ENCODE results near the gene TAL1.

Gene TAL1

GRCh38 chr1:47181955-47182675, 49.9 kb downstream of the TAL1 start:
- H3K36me3 ChIP-seq (ENCODE audit: control insufficient read depth in 2 of 2, insufficient read depth in 2 of 2, low read length in 2 of 2): no peaks in the 10 kb centered on the region
- peaks cover 8 to 13% of the 10 kb centered on the region in 2 donors for H3K4me1 ChIP-seq (ENCODE audit: control insufficient read depth in 2 of 2, insufficient read depth in 2 of 2, low read length in 2 of 2)
- H3K4me3 ChIP-seq (ENCODE audit: low read length in 2 of 2): no peak overlapping the region
- no peaks in the 10 kb centered on the region for H3K9me3 ChIP-seq (ENCODE audit: control insufficient read depth in 2 of 2, low read length in 2 of 2)
- H3K9ac ChIP-seq (ENCODE audit: low read depth in 1 of 2, low read length in 2 of 2): no peak overlapping the region
- no peak overlapping the region for H3K27ac ChIP-seq (ENCODE audit: low read depth in 2 of 2, low read length in 2 of 2)
- H3K27me3 ChIP-seq (ENCODE audit: control insufficient read depth in 2 of 2, insufficient read depth in 2 of 2, low read length in 2 of 2): no peaks in the 10 kb centered on the region

- Histone ChIP-seq H3K9ac (ENCODE audit: low read depth in 1 of 2, low read length in 2 of 2) (no peak overlapping the region), H3K9me3 (ENCODE audit: control insufficient read depth in 2 of 2, low read length in 2 of 2) (no peaks in the 10 kb centered on the region), H3K4me3 (ENCODE audit: low read length in 2 of 2) (no peak overlapping the region), H3K36me3 (ENCODE audit: control insufficient read depth in 2 of 2, insufficient read depth in 2 of 2, low read length in 2 of 2) (no peaks in the 10 kb centered on the region), H3K27me3 (ENCODE audit: control insufficient read depth in 2 of 2, insufficient read depth in 2 of 2, low read length in 2 of 2) (no peaks in the 10 kb centered on the region), H3K4me1 (ENCODE audit: control insufficient read depth in 2 of 2, insufficient read depth in 2 of 2, low read length in 2 of 2) (peaks cover 8 to 13% of the 10 kb centered on the region in 2 donors), H3K27ac (ENCODE audit: low read depth in 2 of 2, low read length in 2 of 2) (no peak overlapping the region)
Measured at GRCh38 chr1:47181095-47181954, 50.7 kb downstream of the TAL1 start.

GRCh38 chr1:47180603-47181094, 51.4 kb downstream of the TAL1 start:
- Histone ChIP-seq H3K9ac (ENCODE audit: low read depth in 1 of 2, low read length in 2 of 2) (no peak overlapping the region), H3K27me3 (ENCODE audit: control insufficient read depth in 2 of 2, insufficient read depth in 2 of 2, low read length in 2 of 2) (no peaks in the 10 kb centered on the region), H3K4me1 (ENCODE audit: control insufficient read depth in 2 of 2, insufficient read depth in 2 of 2, low read length in 2 of 2) (peaks cover 8 to 13% of the 10 kb centered on the region in 2 donors), H3K27ac (ENCODE audit: low read depth in 2 of 2, low read length in 2 of 2) (no peak overlapping the region), H3K9me3 (ENCODE audit: control insufficient read depth in 2 of 2, low read length in 2 of 2) (no peaks in the 10 kb centered on the region), H3K4me3 (ENCODE audit: low read length in 2 of 2) (no peak overlapping the region), H3K36me3 (ENCODE audit: control insufficient read depth in 2 of 2, insufficient read depth in 2 of 2, low read length in 2 of 2) (no peaks in the 10 kb centered on the region)

- peak overlapping the region in 1 of 2 donors; percentile 78 for H3K4me3 ChIP-seq (ENCODE audit: low read length in 2 of 2)
- no peaks in the 10 kb centered on the region for H3K9me3 ChIP-seq (ENCODE audit: control insufficient read depth in 2 of 2, low read length in 2 of 2)
- H3K27me3 ChIP-seq (ENCODE audit: control insufficient read depth in 2 of 2, insufficient read depth in 2 of 2, low read length in 2 of 2): no peaks in the 10 kb centered on the region
- H3K4me1 ChIP-seq (ENCODE audit: control insufficient read depth in 2 of 2, insufficient read depth in 2 of 2, low read length in 2 of 2): peaks cover 8 to 13% of the 10 kb centered on the region in 2 donors
- H3K36me3 ChIP-seq (ENCODE audit: control insufficient read depth in 2 of 2, insufficient read depth in 2 of 2, low read length in 2 of 2): no peaks in the 10 kb centered on the region
- H3K9ac ChIP-seq (ENCODE audit: low read depth in 1 of 2, low read length in 2 of 2): no peak overlapping the region
- peak overlapping the region; percentile 74 to 77 for H3K27ac ChIP-seq (ENCODE audit: low read depth in 2 of 2, low read length in 2 of 2)
Measured at GRCh38 chr1:47179988-47180563, 51.9 kb downstream of the TAL1 start.

GRCh38 chr1:47179017-47179987, 52.7 kb downstream of the TAL1 start:
- H3K27ac ChIP-seq (ENCODE audit: low read depth in 2 of 2, low read length in 2 of 2): peak overlapping the region; percentile 74 to 77
- no peaks in the 10 kb centered on the region for H3K9me3 ChIP-seq (ENCODE audit: control insufficient read depth in 2 of 2, low read length in 2 of 2)
- H3K36me3 ChIP-seq (ENCODE audit: control insufficient read depth in 2 of 2, insufficient read depth in 2 of 2, low read length in 2 of 2): no peaks in the 10 kb centered on the region
- peaks cover 8 to 13% of the 10 kb centered on the region in 2 donors for H3K4me1 ChIP-seq (ENCODE audit: control insufficient read depth in 2 of 2, insufficient read depth in 2 of 2, low read length in 2 of 2)
- H3K9ac ChIP-seq (ENCODE audit: low read depth in 1 of 2, low read length in 2 of 2): peak overlapping the region; percentile 55 to 61
- no peaks in the 10 kb centered on the region for H3K27me3 ChIP-seq (ENCODE audit: control insufficient read depth in 2 of 2, insufficient read depth in 2 of 2, low read length in 2 of 2)
- H3K4me3 ChIP-seq (ENCODE audit: low read length in 2 of 2): peak overlapping the region; percentile 69 to 78

GRCh38 chr1:47178654-47179016, 53.4 kb downstream of the TAL1 start:
- no peak overlapping the region for H3K27ac ChIP-seq (ENCODE audit: low read depth in 2 of 2, low read length in 2 of 2)
- H3K4me1 ChIP-seq (ENCODE audit: control insufficient read depth in 2 of 2, insufficient read depth in 2 of 2, low read length in 2 of 2): peaks cover 8 to 13% of the 10 kb centered on the region in 2 donors
- H3K4me3 ChIP-seq (ENCODE audit: low read length in 2 of 2): peak overlapping the region in 1 of 2 donors; percentile 78
- H3K9ac ChIP-seq (ENCODE audit: low read depth in 1 of 2, low read length in 2 of 2): no peak overlapping the region
- no peaks in the 10 kb centered on the region for H3K27me3 ChIP-seq (ENCODE audit: control insufficient read depth in 2 of 2, insufficient read depth in 2 of 2, low read length in 2 of 2)
- no peaks in the 10 kb centered on the region for H3K9me3 ChIP-seq (ENCODE audit: control insufficient read depth in 2 of 2, low read length in 2 of 2)
- no peaks in the 10 kb centered on the region for H3K36me3 ChIP-seq (ENCODE audit: control insufficient read depth in 2 of 2, insufficient read depth in 2 of 2, low read length in 2 of 2)

GRCh38 chr1:47178020-47178419, 54.0 kb downstream of the TAL1 start:
- H3K9ac ChIP-seq (ENCODE audit: low read depth in 1 of 2, low read length in 2 of 2): no peak overlapping the region
- no peaks in the 10 kb centered on the region for H3K36me3 ChIP-seq (ENCODE audit: control insufficient read depth in 2 of 2, insufficient read depth in 2 of 2, low read length in 2 of 2)
- H3K4me3 ChIP-seq (ENCODE audit: low read length in 2 of 2): no peak overlapping the region
- no peaks in the 10 kb centered on the region for H3K9me3 ChIP-seq (ENCODE audit: control insufficient read depth in 2 of 2, low read length in 2 of 2)
- peaks cover 8 to 13% of the 10 kb centered on the region in 2 donors for H3K4me1 ChIP-seq (ENCODE audit: control insufficient read depth in 2 of 2, insufficient read depth in 2 of 2, low read length in 2 of 2)
- H3K27me3 ChIP-seq (ENCODE audit: control insufficient read depth in 2 of 2, insufficient read depth in 2 of 2, low read length in 2 of 2): no peaks in the 10 kb centered on the region
- H3K27ac ChIP-seq (ENCODE audit: low read depth in 2 of 2, low read length in 2 of 2): no peak overlapping the region

- H3K9ac ChIP-seq (ENCODE audit: low read depth in 1 of 2, low read length in 2 of 2): no peak overlapping the region
- H3K4me3 ChIP-seq (ENCODE audit: low read length in 2 of 2): no peak overlapping the region
- no peaks in the 10 kb centered on the region for H3K27me3 ChIP-seq (ENCODE audit: control insufficient read depth in 2 of 2, insufficient read depth in 2 of 2, low read length in 2 of 2)
- H3K36me3 ChIP-seq (ENCODE audit: control insufficient read depth in 2 of 2, insufficient read depth in 2 of 2, low read length in 2 of 2): no peaks in the 10 kb centered on the region
- H3K9me3 ChIP-seq (ENCODE audit: control insufficient read depth in 2 of 2, low read length in 2 of 2): no peaks in the 10 kb centered on the region
- peaks cover 8 to 12% of the 10 kb centered on the region in 2 donors for H3K4me1 ChIP-seq (ENCODE audit: control insufficient read depth in 2 of 2, insufficient read depth in 2 of 2, low read length in 2 of 2)
- no peak overlapping the region for H3K27ac ChIP-seq (ENCODE audit: low read depth in 2 of 2, low read length in 2 of 2)
Measured at GRCh38 chr1:47175227-47175934, 56.6 kb downstream of the TAL1 start.

GRCh38 chr1:47174656-47175020, 57.4 kb downstream of the TAL1 start:
- Histone ChIP-seq H3K27me3 (ENCODE audit: control insufficient read depth in 2 of 2, insufficient read depth in 2 of 2, low read length in 2 of 2) (no peaks in the 10 kb centered on the region), H3K4me3 (ENCODE audit: low read length in 2 of 2) (no peak overlapping the region), H3K9ac (ENCODE audit: low read depth in 1 of 2, low read length in 2 of 2) (no peak overlapping the region), H3K9me3 (ENCODE audit: control insufficient read depth in 2 of 2, low read length in 2 of 2) (no peaks in the 10 kb centered on the region), H3K27ac (ENCODE audit: low read depth in 2 of 2, low read length in 2 of 2) (no peak overlapping the region), H3K4me1 (ENCODE audit: control insufficient read depth in 2 of 2, insufficient read depth in 2 of 2, low read length in 2 of 2) (peaks cover 3 to 5% of the 10 kb centered on the region in 2 donors), H3K36me3 (ENCODE audit: control insufficient read depth in 2 of 2, insufficient read depth in 2 of 2, low read length in 2 of 2) (no peaks in the 10 kb centered on the region)

Data from mucosa of rectum (tissue), 2 donors.